GM21381 (cell line): ENCODE results near the gene AIG1.
"Not testable (repeated sequence)": the region's sequence is repeated elsewhere in the genome, so short reads cannot be mapped to it uniquely, and the experiment has no call there.

ENCODE experiments used
- ATAC-seq: cut with Tn5 transposase; IDR thresholded peaks from one replicate; pipeline ENCODE4 v1.9.1; 2021; ENCODE audit warnings: mild to moderate bottlenecking, moderate library complexity; ENCODE audit not compliant: unreplicated experiment

Gene AIG1

DNA sequence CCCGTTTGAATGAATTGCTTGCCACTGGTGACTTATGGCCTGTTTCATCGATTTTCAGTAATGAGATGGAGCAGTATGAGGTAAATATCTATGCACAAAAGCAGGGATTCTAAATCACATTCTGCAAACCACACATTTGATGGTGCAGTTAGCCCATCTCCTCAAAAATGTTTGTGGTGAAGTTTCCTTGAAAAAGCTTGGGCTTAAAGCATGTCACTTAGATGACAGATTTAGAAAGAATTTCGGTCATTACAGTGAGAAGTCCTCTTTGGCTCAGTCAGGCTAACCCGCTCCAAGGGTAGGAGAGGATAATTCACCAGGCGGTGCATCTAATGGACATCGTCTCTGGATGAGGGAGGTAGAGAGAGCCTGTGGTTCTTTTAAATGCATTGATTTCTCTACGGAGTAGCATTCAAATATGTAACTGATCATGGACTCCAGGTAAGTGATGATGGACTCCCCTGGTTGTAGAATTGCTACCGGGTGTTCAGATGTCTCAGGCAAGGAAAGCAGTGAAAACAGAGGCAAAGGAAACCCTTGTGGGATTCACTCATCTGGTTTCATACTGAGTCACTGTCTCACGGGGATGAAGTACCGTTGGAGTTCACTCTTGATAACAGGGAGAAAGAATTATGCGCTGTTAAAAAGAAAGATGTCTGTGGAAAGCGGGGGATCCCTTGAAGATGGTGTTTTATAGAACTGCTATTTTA is 65.3 kb downstream of the AIG1 start:
- no peak for ATAC-seq

DNA sequence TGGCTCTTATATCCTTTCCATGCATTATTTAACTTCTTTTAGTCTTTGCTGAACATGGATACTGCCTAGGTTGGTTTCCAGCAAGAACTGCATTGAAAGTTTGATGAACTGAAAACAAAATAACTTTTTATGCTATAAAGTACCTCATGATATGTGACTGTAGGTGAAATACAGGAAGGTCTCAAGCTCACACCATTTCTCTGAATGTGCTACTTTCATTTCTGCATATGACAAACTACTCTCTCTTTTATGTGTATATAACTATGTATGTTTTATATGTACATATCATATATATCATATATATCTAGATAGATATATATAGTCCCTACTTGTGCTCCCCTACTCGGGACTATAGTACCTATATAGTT is 65.9 kb downstream of the AIG1 start:
- ATAC-seq, result no peak

DNA sequence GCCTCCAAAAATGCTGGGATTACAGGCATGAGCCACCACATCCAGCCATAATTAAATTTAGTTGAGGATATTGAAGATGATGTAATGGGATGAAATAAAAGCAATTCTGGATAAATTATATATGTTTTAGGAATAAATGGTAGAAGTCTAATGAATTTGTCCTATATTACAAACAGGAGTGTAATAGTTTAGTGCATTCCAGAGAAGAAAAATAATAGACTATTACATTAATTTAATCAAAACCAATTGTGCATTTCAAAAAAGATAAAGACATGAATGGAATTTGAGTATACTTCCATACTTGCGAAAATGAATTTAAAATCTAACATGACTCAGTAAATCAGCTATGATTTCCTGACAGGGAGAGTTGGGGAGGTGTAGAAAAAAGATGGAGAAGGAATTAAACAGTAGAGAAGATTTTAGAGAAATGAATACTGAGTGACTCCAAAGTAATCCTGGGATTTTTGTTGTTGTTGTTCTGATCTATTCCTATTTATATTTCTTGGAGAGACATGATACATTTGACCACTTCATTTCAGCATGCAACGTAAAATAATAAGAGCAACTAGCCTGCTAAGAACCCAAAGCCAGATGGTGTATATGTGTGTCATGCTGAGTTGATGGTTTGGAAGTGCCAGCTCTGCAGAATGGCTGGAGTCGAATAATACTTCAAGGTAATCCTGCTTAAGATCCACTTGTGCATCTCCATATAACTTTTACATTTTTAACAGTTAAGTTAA is 67.4 kb downstream of the AIG1 start:
- ATAC-seq, result no peak

DNA sequence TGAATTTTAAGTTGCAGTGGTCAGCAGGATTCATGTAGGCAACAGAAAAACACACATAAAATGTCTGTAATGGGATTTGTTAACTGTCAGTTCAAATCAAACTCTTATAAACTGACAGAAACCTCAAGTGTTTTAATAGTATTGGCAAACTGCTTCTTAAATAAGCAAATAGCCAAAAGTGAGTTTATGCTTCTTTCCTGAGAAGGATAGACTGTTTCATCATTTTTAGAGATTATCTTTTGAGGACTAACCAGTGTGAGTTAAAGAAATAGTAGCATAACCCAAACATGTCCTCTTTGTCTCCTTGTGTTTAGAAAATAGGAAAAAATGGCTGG is 68.0 kb downstream of the AIG1 start:
- no peak for ATAC-seq

DNA sequence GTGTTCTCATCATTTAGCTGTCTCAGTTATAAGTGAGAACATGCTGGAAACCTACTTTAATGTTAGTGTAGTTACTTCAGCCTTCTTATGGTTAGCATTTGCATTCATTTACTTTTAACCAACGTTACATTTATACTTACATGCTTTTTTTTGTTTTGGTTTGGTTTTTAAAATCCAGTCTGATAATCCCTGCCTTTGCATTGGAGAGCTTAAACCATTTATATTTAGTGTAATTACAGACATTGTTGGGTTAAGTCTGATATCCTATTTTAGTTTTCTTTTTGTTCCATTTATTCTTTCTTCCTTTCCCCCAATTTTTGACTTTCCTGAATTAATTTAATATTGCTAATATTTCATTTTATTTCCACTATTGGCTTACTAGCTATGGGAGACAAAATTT is 70.2 kb downstream of the AIG1 start:
- no peak for ATAC-seq

DNA sequence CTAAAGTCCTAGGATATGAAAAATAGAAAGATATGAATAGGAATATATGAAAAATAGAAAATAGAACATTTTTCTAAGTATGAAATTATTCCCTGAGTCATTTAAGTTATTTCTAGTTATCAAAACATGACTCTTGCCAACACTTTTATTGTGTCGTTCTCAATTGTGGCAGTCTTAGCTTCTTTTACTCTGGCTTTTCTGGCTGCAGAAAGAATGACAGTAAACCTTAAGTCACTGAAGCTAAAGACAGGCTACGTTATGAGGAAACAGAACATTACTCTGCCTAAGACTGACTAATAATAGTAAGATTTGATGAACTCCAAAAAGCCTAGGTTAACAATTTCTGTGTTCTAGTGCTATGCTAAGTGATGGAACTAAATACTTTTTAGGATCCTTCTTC is 74.6 kb downstream of the AIG1 start:
- no peak for ATAC-seq

DNA sequence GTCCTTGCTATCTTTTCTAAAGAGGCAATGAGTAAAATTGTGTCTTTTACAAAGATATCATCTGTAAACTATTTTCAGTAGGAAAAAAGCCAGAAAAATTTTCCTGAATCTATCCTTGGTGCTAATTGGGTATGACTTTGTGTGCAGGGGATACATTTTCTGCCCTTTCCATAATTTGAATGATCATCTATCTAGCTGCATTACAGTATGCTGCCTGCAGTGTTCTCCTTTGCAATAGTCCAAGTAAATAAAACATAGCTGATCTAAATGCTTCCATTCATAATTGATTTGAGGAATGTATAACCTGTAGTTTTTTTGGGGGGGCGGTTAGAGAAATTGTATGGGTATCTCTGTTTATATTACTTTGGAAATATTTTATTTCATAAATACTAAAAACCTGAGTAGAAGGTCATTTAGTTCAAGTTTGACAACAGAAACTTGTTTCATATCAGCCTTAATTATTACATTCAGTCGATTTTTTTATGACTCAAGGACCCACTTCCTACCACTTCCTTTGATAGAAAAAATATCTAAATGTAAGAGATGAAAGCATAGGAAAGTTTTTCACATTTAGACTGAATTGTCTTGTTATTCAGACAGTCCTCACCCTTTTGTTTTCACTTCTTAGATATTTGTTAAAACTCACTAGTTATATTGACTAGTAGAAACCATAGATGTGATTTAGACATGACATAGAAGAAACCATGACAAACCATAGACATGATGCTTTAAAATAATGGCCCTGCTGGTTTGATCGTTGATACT is 75.3 kb downstream of the AIG1 start:
- ATAC-seq, result no peak

DNA sequence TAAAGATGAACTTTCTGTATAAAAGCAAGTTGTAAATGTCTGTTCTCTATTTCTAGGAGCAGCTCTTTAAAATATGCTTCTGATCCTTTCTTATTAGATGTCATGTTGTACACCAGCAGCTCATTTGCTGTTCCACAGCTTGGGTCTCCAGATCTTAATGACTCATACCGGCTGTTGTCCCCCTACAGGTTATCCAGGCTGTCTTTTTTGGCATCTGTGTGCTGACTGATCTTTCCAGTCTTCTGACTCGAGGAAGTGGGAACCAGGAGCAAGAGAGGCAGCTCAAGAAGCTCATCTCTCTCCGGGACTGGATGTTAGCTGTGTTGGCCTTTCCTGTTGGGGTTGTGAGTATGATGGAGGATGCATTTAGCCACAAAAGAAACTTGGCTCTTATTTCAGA is 76.0 kb downstream of the AIG1 start:
- no peak for ATAC-seq

DNA sequence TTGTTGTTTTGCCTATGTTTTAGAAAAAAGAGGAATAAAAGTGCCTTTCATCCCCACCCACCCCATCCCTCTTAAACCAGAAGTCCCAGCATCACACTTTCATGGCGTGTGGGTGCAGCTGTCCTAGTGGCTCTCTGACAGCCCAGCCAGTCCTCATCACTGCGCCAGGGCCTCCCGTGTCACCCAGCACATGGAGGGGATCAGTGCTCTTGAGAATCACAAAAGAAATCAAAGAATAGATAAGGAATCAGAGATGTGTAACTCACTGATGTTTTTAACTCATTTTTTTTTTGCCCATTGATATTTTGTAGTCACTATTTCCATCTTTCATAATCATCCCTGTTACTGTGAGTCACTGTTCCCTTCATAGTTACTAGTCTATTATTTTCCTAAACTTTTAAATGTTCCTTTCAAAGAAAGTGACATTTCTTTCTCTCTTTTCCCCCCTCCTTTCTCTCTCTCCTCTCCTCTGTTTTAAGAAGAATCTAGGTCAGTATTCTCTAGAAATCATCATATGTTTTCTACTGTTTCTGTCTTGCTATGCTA is 78.6 kb downstream of the AIG1 start:
- ATAC-seq, result no peak

DNA sequence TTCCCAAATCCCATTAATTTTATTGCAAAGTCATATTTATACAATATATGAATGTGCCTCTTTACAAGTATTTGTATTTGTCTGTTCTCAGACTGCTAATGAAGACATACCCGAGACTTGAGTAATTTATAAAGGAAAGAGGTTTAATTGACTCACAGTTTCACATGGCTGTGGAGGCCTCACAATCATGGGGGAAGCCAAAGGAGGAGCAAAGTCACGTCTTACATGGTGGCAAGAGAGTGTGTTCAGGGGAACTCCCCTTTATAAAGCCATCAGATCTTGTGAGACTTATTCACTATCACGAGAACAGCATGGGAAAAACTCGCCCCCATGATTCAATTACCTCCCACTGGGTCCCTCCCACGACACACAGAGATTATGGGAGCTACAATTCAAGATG is 79.2 kb downstream of the AIG1 start:
- not testable (repeated sequence) for ATAC-seq

DNA sequence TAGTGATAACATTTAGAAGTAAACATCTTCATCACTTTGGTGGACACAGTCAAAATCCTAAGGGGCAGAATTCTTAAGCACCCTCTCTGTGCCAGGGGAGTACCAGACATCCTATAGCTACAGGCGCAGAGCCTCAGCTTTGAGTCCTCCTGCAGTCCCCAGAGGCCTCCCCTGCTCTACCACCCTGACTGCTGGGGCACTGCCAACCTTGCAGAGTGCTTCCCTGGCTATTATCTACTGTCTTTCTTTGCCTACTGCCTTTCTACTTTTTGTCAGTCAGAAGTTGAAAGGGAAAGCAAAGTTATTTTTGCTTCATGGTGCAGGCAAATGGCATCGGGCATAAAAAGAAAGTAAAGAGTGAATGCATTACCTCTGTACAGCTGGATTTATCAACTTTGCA is 80.1 kb downstream of the AIG1 start:
- no peak for ATAC-seq

DNA sequence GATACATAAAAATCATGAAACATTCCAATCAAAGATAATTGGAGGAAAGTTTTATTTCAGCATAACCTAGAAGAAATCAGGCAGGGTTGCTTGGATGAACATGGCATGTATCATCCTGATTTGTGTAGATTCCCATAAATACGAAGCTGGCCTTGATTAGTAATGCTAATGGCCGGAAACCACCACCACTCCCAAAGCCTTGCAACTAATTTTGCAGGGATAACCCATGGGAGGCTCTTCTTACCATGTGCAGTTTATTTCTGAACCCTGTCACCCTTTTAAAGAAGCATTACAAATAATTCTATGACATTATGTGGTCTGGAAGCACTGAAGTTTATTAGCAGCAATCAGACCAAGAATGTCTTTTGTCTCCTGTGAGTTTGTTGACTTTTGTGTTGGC is 80.8 kb downstream of the AIG1 start:
- no peak for ATAC-seq

DNA sequence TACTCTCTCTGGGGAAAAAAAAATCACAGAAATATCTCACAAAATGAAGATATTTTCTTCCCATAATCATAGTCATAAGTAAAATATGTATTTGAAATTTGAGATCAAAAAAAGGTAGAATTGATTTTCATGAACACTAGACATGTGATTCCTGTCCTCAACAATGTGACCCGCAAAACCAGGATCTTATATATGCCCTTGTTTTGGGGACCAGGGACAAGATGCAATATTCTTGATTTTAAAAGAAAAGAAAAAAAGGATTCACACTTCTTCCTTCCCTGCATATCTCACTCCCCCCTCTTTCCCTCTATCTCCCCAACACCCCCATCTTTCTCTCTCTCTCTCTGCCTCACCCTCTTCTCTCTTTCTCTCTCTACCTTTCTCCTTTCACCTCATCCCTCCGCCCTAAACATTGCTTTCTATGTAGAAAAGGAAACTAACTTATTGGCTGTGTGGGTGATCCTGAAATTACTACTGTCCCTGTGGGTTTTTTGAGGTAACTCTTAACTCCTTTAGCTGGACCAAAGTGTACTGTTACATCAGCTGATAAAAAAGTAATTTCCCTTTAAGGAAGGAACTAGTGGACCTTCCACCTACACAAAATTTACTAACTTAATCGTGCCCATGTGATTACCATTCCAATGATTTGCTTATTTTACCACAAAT is 85.6 kb downstream of the AIG1 start:
- no peak for ATAC-seq

DNA sequence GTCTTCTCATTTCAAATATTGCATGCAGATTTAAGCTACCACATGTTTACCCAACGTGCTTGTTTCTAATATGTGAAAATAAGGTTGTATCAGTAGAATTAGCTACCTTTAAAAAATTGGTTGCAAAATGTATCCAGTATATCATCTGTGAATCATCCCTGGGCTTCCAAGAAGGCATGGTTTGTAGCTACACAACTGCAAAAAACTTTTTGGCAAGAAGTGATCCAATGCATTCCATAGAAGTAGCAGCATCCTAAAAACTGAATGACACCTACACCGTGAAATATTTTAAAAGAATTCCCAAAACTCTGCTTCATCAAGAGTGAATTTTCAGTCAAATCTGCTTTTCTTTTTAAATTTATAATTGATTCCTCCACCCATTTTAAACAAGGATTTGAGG is 89.1 kb downstream of the AIG1 start:
- no peak for ATAC-seq

DNA sequence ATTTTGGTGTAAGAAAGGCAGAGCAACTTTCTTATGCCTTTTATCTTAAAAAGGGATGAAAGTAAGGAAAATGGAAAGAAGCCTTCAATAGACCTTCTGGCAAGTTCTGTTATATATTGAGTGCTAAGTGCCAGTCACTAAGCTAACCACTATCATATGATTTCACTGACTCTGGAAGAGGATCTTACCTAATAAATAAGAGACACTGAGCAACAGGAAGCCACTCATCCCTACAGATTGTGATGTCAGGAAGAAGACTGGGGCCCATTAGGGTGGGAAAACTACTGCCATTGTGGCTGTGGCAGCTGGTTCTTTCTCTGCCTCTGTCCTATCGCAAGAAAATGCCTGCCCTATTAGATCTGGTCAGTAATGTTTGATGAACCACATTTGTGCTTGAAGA is 89.6 kb downstream of the AIG1 start:
- ATAC-seq, result no peak

DNA sequence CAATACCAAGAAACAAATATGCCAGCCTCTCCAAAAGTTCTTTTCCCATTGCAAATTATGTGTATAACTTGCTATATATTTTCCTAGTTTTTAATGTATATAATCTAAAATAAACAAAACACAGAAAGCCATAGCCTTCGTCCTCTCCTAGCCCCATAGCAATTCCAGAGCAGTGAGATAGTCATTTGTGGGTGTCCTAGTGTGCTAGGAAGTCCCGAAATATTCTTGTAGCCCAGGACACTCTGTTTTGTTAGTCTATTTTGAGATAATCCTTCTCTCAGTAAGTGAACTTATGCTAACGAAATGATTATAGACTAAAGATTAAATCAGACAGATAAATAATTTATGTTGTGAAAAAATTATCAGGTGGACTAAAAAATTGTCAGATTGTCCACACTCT is 90.7 kb downstream of the AIG1 start:
- ATAC-seq, result no peak

DNA sequence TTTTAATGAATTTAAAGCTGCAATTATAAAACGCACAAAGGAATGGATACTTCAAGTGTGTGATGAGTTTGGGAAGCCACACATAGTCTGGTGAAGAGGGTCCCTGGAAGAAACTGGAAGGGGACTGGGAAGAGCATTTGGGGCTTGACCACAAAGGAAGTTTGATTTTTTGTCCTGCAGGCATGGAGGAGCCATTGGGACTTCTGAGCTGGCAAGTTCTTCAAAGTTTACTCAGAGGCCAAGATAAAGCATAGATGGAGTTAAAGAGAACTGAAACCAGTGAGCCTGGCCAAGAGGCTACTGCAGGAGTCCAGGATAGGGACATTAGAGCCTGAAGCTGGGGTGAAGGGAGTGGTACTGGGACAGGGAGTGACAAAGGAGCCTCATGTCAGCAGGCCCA is 95.0 kb downstream of the AIG1 start:
- no peak for ATAC-seq

DNA sequence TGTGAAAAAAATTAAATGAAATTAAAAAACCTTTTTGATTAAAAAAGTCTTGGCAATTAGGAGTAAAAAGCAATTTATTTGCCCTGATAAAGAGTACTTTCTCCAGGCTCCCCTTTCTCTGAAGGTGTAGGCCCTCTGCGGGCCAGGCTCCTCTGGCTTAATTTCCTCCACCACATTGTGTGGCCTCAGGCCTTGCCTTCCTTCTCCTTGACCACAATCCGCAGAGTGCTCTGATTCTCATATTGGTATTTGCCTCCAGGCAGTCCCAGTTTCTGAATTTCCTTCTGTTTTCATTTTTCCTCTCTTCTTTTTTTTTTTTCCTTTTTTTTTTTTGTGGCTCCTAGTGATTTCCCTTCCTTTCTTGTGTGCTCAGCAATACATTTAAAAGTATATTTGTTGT is 96.4 kb downstream of the AIG1 start:
- ATAC-seq, result no peak

DNA sequence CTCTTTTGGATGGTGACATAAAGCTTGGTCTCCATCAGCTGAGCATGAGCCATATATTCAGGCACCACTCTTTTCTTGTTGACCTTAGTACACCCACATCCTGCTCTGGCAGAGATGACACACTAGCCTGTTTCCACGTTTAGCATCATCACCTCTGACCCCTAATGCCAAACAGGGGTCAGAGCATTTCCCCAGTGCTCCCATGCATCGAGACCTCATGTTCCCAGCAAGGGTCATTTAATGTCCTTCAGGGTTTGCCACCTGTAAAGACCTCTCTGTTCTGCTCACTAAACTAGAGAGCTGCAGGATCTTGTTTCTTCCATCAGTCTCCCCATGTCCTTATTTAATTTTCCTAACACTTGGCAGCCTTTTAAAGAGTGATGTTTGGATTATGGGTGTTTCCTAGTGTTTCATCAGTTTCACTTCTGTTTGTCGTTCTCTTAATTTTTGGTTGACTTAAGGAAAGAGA is 97.5 kb downstream of the AIG1 start:
- ATAC-seq, result no peak

DNA sequence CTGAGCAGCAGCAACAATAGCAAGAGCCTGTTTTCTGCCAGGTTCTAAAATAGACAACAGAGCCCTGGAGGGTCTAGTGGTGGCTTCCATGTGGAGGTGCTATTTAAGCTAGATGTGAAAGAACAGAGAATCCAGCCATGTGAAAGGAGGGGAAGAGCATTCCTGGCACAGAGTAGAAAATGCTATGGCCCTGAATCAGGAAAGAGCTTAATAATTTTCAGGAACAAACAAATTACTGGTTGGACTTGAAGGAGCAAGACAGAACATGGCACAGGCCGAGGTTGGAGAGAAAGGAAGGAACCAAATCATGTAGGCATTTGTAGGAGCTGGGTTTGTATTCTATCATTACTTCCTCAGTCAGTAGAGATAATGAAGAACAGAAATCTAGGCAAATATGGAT is 98.3 kb downstream of the AIG1 start:
- ATAC-seq, result no peak

DNA sequence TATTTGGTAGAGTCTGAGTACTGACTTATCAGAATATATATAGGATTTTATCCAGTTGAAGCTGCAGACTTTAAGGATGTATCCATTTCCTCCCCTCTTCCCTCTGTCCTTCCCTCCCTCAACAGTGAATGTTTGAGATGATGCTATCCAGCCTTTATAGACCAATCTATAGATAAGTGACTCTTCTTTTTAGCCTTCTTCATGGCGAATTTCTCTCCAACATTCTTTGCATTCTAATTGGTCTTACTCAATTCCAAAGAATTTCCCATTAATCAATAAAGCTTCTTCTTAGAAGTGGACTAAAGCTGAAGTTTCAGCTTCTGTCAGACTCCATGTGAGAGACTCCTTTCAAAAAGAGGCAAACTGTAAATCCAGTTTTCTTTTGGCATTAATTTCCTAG is 99.3 kb downstream of the AIG1 start:
- ATAC-seq, result no peak
